ENCODE measurements around the gene LRRC55.

GRCh38 chr11:57191311-57192219 is 9.8 kb downstream of the LRRC55 start:
- TF ChIP-seq, protein P1, sequence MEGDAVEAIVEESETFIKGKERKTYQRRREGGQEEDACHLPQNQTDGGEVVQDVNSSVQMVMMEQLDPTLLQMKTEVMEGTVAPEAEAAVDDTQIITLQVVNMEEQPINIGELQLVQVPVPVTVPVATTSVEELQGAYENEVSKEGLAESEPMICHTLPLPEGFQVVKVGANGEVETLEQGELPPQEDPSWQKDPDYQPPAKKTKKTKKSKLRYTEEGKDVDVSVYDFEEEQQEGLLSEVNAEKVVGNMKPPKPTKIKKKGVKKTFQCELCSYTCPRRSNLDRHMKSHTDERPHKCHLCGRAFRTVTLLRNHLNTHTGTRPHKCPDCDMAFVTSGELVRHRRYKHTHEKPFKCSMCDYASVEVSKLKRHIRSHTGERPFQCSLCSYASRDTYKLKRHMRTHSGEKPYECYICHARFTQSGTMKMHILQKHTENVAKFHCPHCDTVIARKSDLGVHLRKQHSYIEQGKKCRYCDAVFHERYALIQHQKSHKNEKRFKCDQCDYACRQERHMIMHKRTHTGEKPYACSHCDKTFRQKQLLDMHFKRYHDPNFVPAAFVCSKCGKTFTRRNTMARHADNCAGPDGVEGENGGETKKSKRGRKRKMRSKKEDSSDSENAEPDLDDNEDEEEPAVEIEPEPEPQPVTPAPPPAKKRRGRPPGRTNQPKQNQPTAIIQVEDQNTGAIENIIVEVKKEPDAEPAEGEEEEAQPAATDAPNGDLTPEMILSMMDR (optimal IDR thresholded peaks at IDR 0.05 in 1 of 3, IDR thresholded peaks at IDR 0.05 in 1 of 3, conservative IDR thresholded peaks at IDR 0.05 in 1 of 3; ENCODE audit: extremely low read depth in 1 of 3, insufficient read depth in 2 of 3, low read length in 3 of 3): no peak
- no peak for TF ChIP-seq EZH2 (IDR thresholded peaks at IDR 0.05; ENCODE audit: low read length)

Data from keratinocyte (primary cell).